Right lobe of liver (tissue), 6 donors: ENCODE results near the gene BPIFB1. TPM values are rescaled to one million over a fixed set of nuclear protein-coding genes. Genes with fewer than 3 reads are reported as not detected.

ENCODE experiments used
- ATAC-seq, 4 donors: fragments of 200-7000 bp; cut with Tn5 transposase; one replicate each; pipeline ENCODE4 v1.9.1; 2020; ENCODE audit warnings: mild to moderate bottlenecking in 4 of 4, moderate library complexity in 4 of 4
- DNase-seq, 3 donors: peaks; one replicate each; pipeline ENCODE4 v3.0.0-alpha.2; 2020
- H3K27ac ChIP-seq, 3 donors: fragments of 200-600 bp; one replicate each; pipeline ENCODE4 v1.8.0; 2022
- H3K27me3 ChIP-seq, 2 donors: fragments of 200-600 bp; one replicate each; pipeline ENCODE4 v1.8.0; 2022
- H3K36me3 ChIP-seq, 4 donors: fragments of 200-600 bp; sonication (generic) in 1 of 4; one replicate each; pipeline versions ENCODE4 v1.5.1 to v1.8.0; 2017 to 2022; ENCODE audit warnings: control low read depth in 1 of 4
- H3K4me1 ChIP-seq, 4 donors: fragments of 200-600 bp; sonication (generic) in 1 of 4; one replicate each; pipeline versions ENCODE4 v1.5.1 to v1.8.0; 2017 to 2022; ENCODE audit warnings: control low read depth in 1 of 4
- H3K4me3 ChIP-seq, 3 donors: fragments of 200-600 bp; one replicate each; pipeline ENCODE4 v1.8.0; 2022
- H3K9me3 ChIP-seq, 4 donors: fragments of 200-600 bp; sonication (generic) in 1 of 4; one replicate each; pipeline versions ENCODE4 v1.5.1 to v1.8.0; 2017 to 2022; ENCODE audit warnings: control low read depth in 1 of 4
- CTCF ChIP-seq, 4 donors: fragments of 200-600 bp in 3 of 4; fragments of 450-650 bp in 1 of 4; IDR thresholded peaks; one replicate each; pipeline versions ENCODE4 v1.5.1 to v1.8.0; 2016 to 2022; ENCODE audit warnings: antibody characterized with exemption in 4 of 4, mild to moderate bottlenecking in 2 of 4
- POLR2A ChIP-seq: fragments of 450-650 bp; IDR thresholded peaks from one replicate; pipeline ENCODE4 v1.6.1; 2017; ENCODE audit warnings: antibody characterized with exemption, mild to moderate bottlenecking
- WGBS: methylation state at CpG from one replicate; pipeline ENCODE4 v1.1.6; 2018; ENCODE audit warnings: low coverage, low lambda C conversion rate; ENCODE audit not compliant: insufficient coverage; ENCODE audit errors: missing lambda C conversion rate; 5-methylcytosine and 5-hydroxymethylcytosine counted together
- intact Hi-C, 2 donors: fragments of 100-400 bp; cut with DNase I; formaldehyde crosslinking; loops; one replicate each; pipeline versions ENCODE4 v1.11.2 to v1.14.1; 2022
- total RNA-seq, 6 experiments: library from RNA; depleted of rRNA in 2 of 6; stranded (reverse); fragments of >200 nt in 2 of 6; fragmentation: NEBNext Ultra II Directional in 3 of 6; extraction: Animal tissue kit (Norgen Biotek cat#: 25700) in 3 of 6; gene quantifications; one replicate each; pipeline versions ENCODE4 v1.1.0 to v1.2.4, GENCODE V29; 2016 to 2023
- donor health status: DM: no; HTN: yes; CAD: no.
- donor health status: DM: no; HTN: no; CAD: no.
- donor health status: DM: no; HTN: no; CAD: no.
- donor health status: DM: no; HTN: yes; CAD: no.
- donor health status: DM: no; HTN: yes; CAD: no.

BPIFB1 gene
- total RNA-seq, 6 experiments from 2014 or later, result not detected

- intact Hi-C loops, result no loop called here
- DNase-seq (no peak), ATAC-seq (no peak)
- Histone ChIP-seq H3K9me3 (no peaks in the 10 kb centered on the region), H3K4me1 (no peaks in the 10 kb centered on the region), H3K36me3 (no peaks in the 10 kb centered on the region), H3K27ac (no peak overlapping the region), H3K27me3 (no peaks in the 10 kb centered on the region), H3K4me3 (no peak overlapping the region)
- 66% methylated on average over 10 of the region's 10 CpGs for WGBS
- TF ChIP-seq CTCF (IDR thresholded peaks at IDR 0.05) (no peak), POLR2A (no peak)
Observed at GRCh38 chr20:33272155-33272873, 10.7 kb upstream of the BPIFB1 start.

- WGBS, result 34% methylated on average over 10 of the region's 13 CpGs
- no peak for DNase-seq
Observed at GRCh38 chr20:33273117-33273851, 9.7 kb upstream of the BPIFB1 start.

GRCh38 chr20:33275215-33275614 is 7.8 kb upstream of the BPIFB1 start:
- TF ChIP-seq CTCF (IDR thresholded peaks at IDR 0.05), result no peak
- TF ChIP-seq POLR2A, result no peak
- intact Hi-C loops, result no loop called here
- ATAC-seq (no peak), DNase-seq (no peak)
- WGBS, result 58% methylated on average over 7 of the region's 8 CpGs
- Histone ChIP-seq H3K27ac (no peak overlapping the region), H3K4me1 (no peaks in the 10 kb centered on the region), H3K9me3 (no peaks in the 10 kb centered on the region), H3K27me3 (no peaks in the 10 kb centered on the region), H3K36me3 (no peaks in the 10 kb centered on the region), H3K4me3 (no peak overlapping the region)

More at GRCh38 chr20:33273117-33273851, 9.7 kb upstream of the BPIFB1 start:
- ATAC-seq, result no peak
- TF ChIP-seq POLR2A (no peak), CTCF (IDR thresholded peaks at IDR 0.05) (no peak)
- no peaks in the 10 kb centered on the region for H3K4me1 ChIP-seq
- H3K27ac ChIP-seq, result no peak overlapping the region
- intact Hi-C loops, result no loop called here
- no peaks in the 10 kb centered on the region for H3K27me3 ChIP-seq
- H3K9me3 ChIP-seq, result no peaks in the 10 kb centered on the region
- H3K4me3 ChIP-seq, result no peak overlapping the region
- H3K36me3 ChIP-seq, result no peaks in the 10 kb centered on the region

GRCh38 chr20:33275871-33276270 is 7.1 kb upstream of the BPIFB1 start:
- TF ChIP-seq CTCF (IDR thresholded peaks at IDR 0.05) (no peak), POLR2A (no peak)
- intact Hi-C loops, result no loop called here
- Histone ChIP-seq H3K27ac (no peak overlapping the region), H3K4me1 (no peaks in the 10 kb centered on the region), H3K9me3 (no peaks in the 10 kb centered on the region), H3K27me3 (no peaks in the 10 kb centered on the region), H3K4me3 (no peak overlapping the region), H3K36me3 (no peaks in the 10 kb centered on the region)
- ATAC-seq (no peak), DNase-seq (peak in 1 of 3 donors; percentile 18)
- WGBS, result 64% methylated on average over 2 of the region's 3 CpGs
